Measurements from ENCODE around the gene MTA3.
"Not testable (repeated sequence)": the region's sequence is repeated elsewhere in the genome, so short reads cannot be mapped to it uniquely, and the experiment has no call there.

Gene MTA3

GRCh38 chr2:42722320-42723190 lies 154.1 kb downstream of the MTA3 start:
- DNase-seq (ENCODE audit: low read depth), result peak; percentile 55
- TF ChIP-seq POLR2A (IDR thresholded peaks at IDR 0.05; ENCODE audit: extremely low read depth, insufficient read length) (no peak), MYC (IDR thresholded peaks at IDR 0.05; ENCODE audit: low read depth, low read length) (no peak), CTCF (IDR thresholded peaks at IDR 0.05; ENCODE audit: low read depth, low read length) (no peak), MAX (IDR thresholded peaks at IDR 0.05; ENCODE audit: low read depth, low read length) (no peak)
- H3K4me3 ChIP-seq (ENCODE audit: low read depth, low read length), result no peak overlapping the region

- DNase-seq (ENCODE audit: low read depth), result no peak
- TF ChIP-seq CTCF (IDR thresholded peaks at IDR 0.05; ENCODE audit: low read depth, low read length), result no peak
- no peak for TF ChIP-seq MYC (IDR thresholded peaks at IDR 0.05; ENCODE audit: low read depth, low read length)
- TF ChIP-seq POLR2A (IDR thresholded peaks at IDR 0.05; ENCODE audit: extremely low read depth, insufficient read length), result no peak
- H3K4me3 ChIP-seq (ENCODE audit: low read depth, low read length), result no peak overlapping the region
These were observed 155.0 kb downstream of the MTA3 start for GRCh38 chr2:42723465-42723864.

- DNase-seq (ENCODE audit: low read depth), result no peak
- TF ChIP-seq MAX (IDR thresholded peaks at IDR 0.05; ENCODE audit: low read depth, low read length), result no peak
- no peak for TF ChIP-seq POLR2A (IDR thresholded peaks at IDR 0.05; ENCODE audit: extremely low read depth, insufficient read length)
- no peak for TF ChIP-seq CTCF (IDR thresholded peaks at IDR 0.05; ENCODE audit: low read depth, low read length)
- no peak for TF ChIP-seq MYC (IDR thresholded peaks at IDR 0.05; ENCODE audit: low read depth, low read length)
These were observed 156.5 kb downstream of the MTA3 start for GRCh38 chr2:42724886-42725285.

GRCh38 chr2:42725657-42726056 lies 157.2 kb downstream of the MTA3 start:
- DNase-seq (ENCODE audit: low read depth), result peak; percentile 51
- no peak for TF ChIP-seq MYC (IDR thresholded peaks at IDR 0.05; ENCODE audit: low read depth, low read length)
- TF ChIP-seq POLR2A (IDR thresholded peaks at IDR 0.05; ENCODE audit: extremely low read depth, insufficient read length), result no peak
- TF ChIP-seq CTCF (IDR thresholded peaks at IDR 0.05; ENCODE audit: low read depth, low read length), result no peak
- H3K4me3 ChIP-seq (ENCODE audit: low read depth, low read length), result no peak overlapping the region

More at GRCh38 chr2:42724886-42725285, 156.5 kb downstream of the MTA3 start:
- no peak overlapping the region for H3K4me3 ChIP-seq (ENCODE audit: low read depth, low read length)

GRCh38 chr2:42726680-42727079 lies 158.2 kb downstream of the MTA3 start:
- no peak for TF ChIP-seq CTCF (IDR thresholded peaks at IDR 0.05; ENCODE audit: low read depth, low read length)
- no peak for TF ChIP-seq MYC (IDR thresholded peaks at IDR 0.05; ENCODE audit: low read depth, low read length)
- no peak for TF ChIP-seq MAX (IDR thresholded peaks at IDR 0.05; ENCODE audit: low read depth, low read length)
- no peak for TF ChIP-seq POLR2A (IDR thresholded peaks at IDR 0.05; ENCODE audit: extremely low read depth, insufficient read length)
- no peak for DNase-seq (ENCODE audit: low read depth)
- no peak overlapping the region for H3K4me3 ChIP-seq (ENCODE audit: low read depth, low read length)

GRCh38 chr2:42731316-42731715 lies 162.9 kb downstream of the MTA3 start:
- DNase-seq (ENCODE audit: low read depth), result not testable (repeated sequence)

More at GRCh38 chr2:42731316-42731715, 162.9 kb downstream of the MTA3 start:
- H3K4me3 ChIP-seq (ENCODE audit: low read depth, low read length), result not testable (repeated sequence)

All from NB4 (cell line).